WTC11 (cell line): ENCODE results near the gene SLC25A45.

ENCODE experiments used
- ATF1 ChIP-seq: sonication (generic); formaldehyde crosslinking; IDR thresholded peaks from 2 replicates; pipeline ENCODE4 v1.8.1; 2023; ENCODE audit warnings: mild to moderate bottlenecking, moderate library complexity, missing genetic modification reagents
- CTCF ChIP-seq: fragments of 200-600 bp; IDR thresholded peaks from 2 replicates; pipeline ENCODE4 v1.8.0; 2022; ENCODE audit warnings: antibody characterized with exemption
- IRF1 ChIP-seq: sonication (generic); formaldehyde crosslinking; IDR thresholded peaks from 2 replicates; pipeline ENCODE4 v1.8.0; 2023; ENCODE audit warnings: missing genetic modification reagents
- KAT7 ChIP-seq: sonication (generic); formaldehyde crosslinking; IDR thresholded peaks from 2 replicates; pipeline ENCODE4 v1.8.1; 2023; ENCODE audit warnings: missing genetic modification reagents, mild to moderate bottlenecking, borderline replicate concordance
- MLX ChIP-seq: sonication (generic); formaldehyde crosslinking; IDR thresholded peaks from 2 replicates; pipeline ENCODE4 v1.8.1; 2023; ENCODE audit warnings: mild to moderate bottlenecking, missing genetic modification reagents, moderate library complexity
- RELA ChIP-seq: sonication (generic); formaldehyde crosslinking; IDR thresholded peaks from 2 replicates; pipeline ENCODE4 v1.8.1; 2022; ENCODE audit warnings: missing genetic modification reagents, mild to moderate bottlenecking, borderline replicate concordance
- SP1 ChIP-seq: sonication (generic); formaldehyde crosslinking; conservative IDR thresholded peaks from 2 replicates; pipeline ENCODE4 v1.8.1; 2022; ENCODE audit warnings: missing genetic modification reagents
- TCF7 ChIP-seq: sonication (generic); formaldehyde crosslinking; IDR thresholded peaks from 2 replicates; pipeline ENCODE4 v1.8.0; 2022; ENCODE audit warnings: mild to moderate bottlenecking, low read depth, missing genetic modification reagents, moderate library complexity
- TEAD4 ChIP-seq: sonication (generic); formaldehyde crosslinking; IDR thresholded peaks from 2 replicates; pipeline ENCODE4 v1.8.0; 2022; ENCODE audit warnings: mild to moderate bottlenecking, missing genetic modification reagents

DNA sequence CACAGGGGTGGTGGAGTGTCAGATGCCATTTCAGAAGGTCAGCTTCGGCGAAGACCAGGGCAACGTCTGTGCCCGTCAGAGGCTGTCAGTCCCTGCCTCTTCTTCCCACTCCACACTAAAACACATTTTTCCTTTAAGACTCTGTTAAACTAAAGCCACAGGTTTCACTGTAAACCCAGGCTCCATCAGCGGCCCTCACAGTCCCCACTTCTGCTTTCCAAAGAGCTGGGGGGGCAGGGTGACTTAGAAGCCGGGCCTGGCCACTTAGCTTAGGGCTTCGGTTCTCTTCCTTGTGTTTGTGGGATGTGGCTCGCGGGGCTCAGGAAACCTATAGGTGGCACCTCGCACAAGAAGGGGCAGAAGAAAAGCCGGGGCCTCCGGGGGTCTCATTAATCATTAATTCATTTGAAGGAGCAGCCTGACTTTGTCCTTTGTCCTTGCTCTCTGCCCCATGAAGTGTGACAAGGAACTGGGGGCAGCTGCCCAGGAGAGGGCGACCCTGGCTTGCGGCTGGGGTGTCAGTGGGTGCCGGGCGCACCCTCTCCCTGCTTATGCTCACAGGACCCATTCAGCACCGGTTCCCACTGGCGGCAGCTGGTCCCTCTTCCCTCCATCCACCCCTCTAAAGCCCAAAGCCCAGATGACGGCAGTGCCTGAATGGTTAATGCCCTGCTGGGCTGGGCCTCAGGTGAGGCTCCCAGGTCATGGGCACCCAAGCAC lies 4.1 kb downstream of the SLC25A45 start:
- TF ChIP-seq IRF1 (CRISPR knock-in tag): no peak
- no peak for TF ChIP-seq CTCF
- TF ChIP-seq RELA (CRISPR knock-in tag): no peak
- no peak for TF ChIP-seq TEAD4 (CRISPR knock-in tag)
- TF ChIP-seq SP1: no peak
- TF ChIP-seq TCF7 (CRISPR knock-in tag): no peak
- no peak for TF ChIP-seq MLX (CRISPR knock-in tag)
- TF ChIP-seq ATF1 (CRISPR knock-in tag): no peak
- no peak for TF ChIP-seq KAT7 (CRISPR knock-in tag)
